IMR-90 (cell line): ENCODE results near the gene RIPK4. TPM values are rescaled to one million over a fixed set of nuclear protein-coding genes. Genes with fewer than 3 reads are reported as not detected.

Experiments
- ATAC-seq: fragments of 200-7000 bp; cut with Tn5 transposase; 2 replicates; pipeline ENCODE4 v1.9.1; 2020; ENCODE audit warnings: low read depth, mild to moderate bottlenecking, moderate library complexity
- BruUV-seq: library from RNA; stranded (reverse); fragments of 400-500 nt; replicated peaks from 2 replicates; lab custom pipeline; 2021; lab: Mats Ljungman, UMichigan
- CTCF ChIA-PET: fragments of 300-600 bp; formaldehyde crosslinking; extraction: SDS; loops from one replicate; lab custom pipeline; 2021; ENCODE audit warnings: antibody characterized with exemption; lab: Yijun Ruan, JAX
- POLR2A ChIA-PET: fragments of 300-600 bp; sonication (Branson Sonifier 250); formaldehyde crosslinking; loops from one replicate; lab custom pipeline; 2022; ENCODE audit warnings: antibody characterized with exemption; ENCODE audit not compliant: unreplicated experiment; lab: Charles Lee
- DNase-seq: peaks from one replicate; pipeline ENCODE4 v3.0.0; 2013
- H2AFZ ChIP-seq: replicated peaks from 2 replicates; pipeline ENCODE3; 2013; ENCODE audit warnings: low read length, mild to moderate bottlenecking; ENCODE audit not compliant: poor library complexity
- H2AK5ac ChIP-seq: 2 replicates; pipeline ENCODE4 v1.6.1; 2013; ENCODE audit warnings: low read depth, low read length, inconsistent platforms
- H2AK9ac ChIP-seq: replicated peaks from 2 replicates; pipeline ENCODE3; 2013; ENCODE audit warnings: mild to moderate bottlenecking, low read depth, low read length, moderate library complexity; ENCODE audit not compliant: poor library complexity
- H2BK120ac ChIP-seq: 2 replicates; pipeline ENCODE4 v1.6.1; 2013; ENCODE audit warnings: low read depth, low read length, inconsistent platforms
- H2BK15ac ChIP-seq: 3 replicates; pipeline ENCODE4 v1.6.1; 2013; ENCODE audit warnings: low read depth, low read length, inconsistent platforms
- H2BK20ac ChIP-seq: 2 replicates; pipeline ENCODE4 v1.6.1; 2013; ENCODE audit warnings: low read depth, mild to moderate bottlenecking, inconsistent platforms, low read length, moderate library complexity
- H2BK5ac ChIP-seq: 2 replicates; pipeline ENCODE4 v1.6.1; 2013; ENCODE audit warnings: mild to moderate bottlenecking, low read depth, low read length, inconsistent platforms; ENCODE audit not compliant: poor library complexity, severe bottlenecking
- H3K14ac ChIP-seq: replicated peaks from 2 replicates; pipeline ENCODE4 v1.6.1; 2013; ENCODE audit warnings: low read depth, low read length, inconsistent platforms
- H3K18ac ChIP-seq: 2 replicates; pipeline ENCODE4 v1.6.1; 2013; ENCODE audit warnings: low read depth, low read length, control low read depth
- H3K23ac ChIP-seq: 2 replicates; pipeline ENCODE4 v1.6.1; 2013; ENCODE audit warnings: low read depth, low read length, inconsistent platforms
- H3K27ac ChIP-seq: 2 replicates; pipeline ENCODE4 v1.5.1; 2013; ENCODE audit warnings: mild to moderate bottlenecking, control low read depth, low read length; ENCODE audit not compliant: insufficient read depth
- H3K27me3 ChIP-seq: 2 replicates; pipeline ENCODE4 v1.6.1; 2013; ENCODE audit warnings: low read length; ENCODE audit not compliant: control insufficient read depth, insufficient read depth
- H3K36me3 ChIP-seq: 2 replicates; pipeline ENCODE4 v1.6.1; 2013; ENCODE audit warnings: low read length, mixed read lengths; ENCODE audit not compliant: control insufficient read depth, insufficient read depth
- H3K4ac ChIP-seq: 2 replicates; pipeline ENCODE4 v1.6.1; 2013; ENCODE audit warnings: low read depth, low read length, inconsistent platforms
- H3K4me1 ChIP-seq: 2 replicates; pipeline ENCODE4 v1.6.1; 2013; ENCODE audit warnings: low read length, mixed read lengths; ENCODE audit not compliant: control insufficient read depth, insufficient read depth
- H3K4me2 ChIP-seq: 2 replicates; pipeline ENCODE4 v1.6.1; 2013; ENCODE audit warnings: low read depth, mild to moderate bottlenecking, control low read depth, low read length, moderate library complexity
- H3K4me3 ChIP-seq: 2 replicates; pipeline ENCODE4 v1.5.1; 2013; ENCODE audit warnings: low read depth, mild to moderate bottlenecking, control low read depth, low read length, moderate library complexity; ENCODE audit not compliant: insufficient read depth
- H3K56ac ChIP-seq: 2 replicates; pipeline ENCODE4 v1.6.1; 2013; ENCODE audit warnings: low read length, inconsistent platforms; ENCODE audit not compliant: insufficient read depth; ENCODE audit errors: extremely low read depth
- H3K79me1 ChIP-seq, 2 experiments: 2 replicates each; pipeline ENCODE4 v1.6.1; 2013; ENCODE audit warnings: low read length in 2 of 2, inconsistent platforms in 1 of 2, low read depth in 1 of 2
- H3K9ac ChIP-seq: 2 replicates; pipeline ENCODE4 v1.6.1; 2013; ENCODE audit warnings: low read depth, low read length, control low read depth
- H3K9me1 ChIP-seq: 2 replicates; pipeline ENCODE4 v1.6.1; 2013; ENCODE audit warnings: low read length, inconsistent platforms; ENCODE audit not compliant: insufficient read depth
- H3K9me3 ChIP-seq: 2 replicates; pipeline ENCODE4 v1.6.1; 2013; ENCODE audit warnings: low read length; ENCODE audit not compliant: control insufficient read depth, insufficient read depth
- H4K20me1 ChIP-seq: 2 replicates; pipeline ENCODE4 v1.6.1; 2013; ENCODE audit warnings: low read length, inconsistent platforms; ENCODE audit not compliant: insufficient read depth
- H4K5ac ChIP-seq: 2 replicates; pipeline ENCODE4 v1.6.1; 2013; ENCODE audit warnings: mild to moderate bottlenecking, low read depth, low read length, control low read depth
- H4K8ac ChIP-seq, 2 experiments: 2 replicates each; pipeline ENCODE4 v1.6.1; 2013; ENCODE audit warnings: low read depth in 2 of 2, low read length in 2 of 2, control low read depth in 1 of 2, inconsistent platforms in 1 of 2
- H4K91ac ChIP-seq: 2 replicates; pipeline ENCODE4 v1.6.1; 2013; ENCODE audit warnings: low read depth, low read length, inconsistent platforms; ENCODE audit not compliant: insufficient read depth
- BHLHE40 ChIP-seq: fragments of 150-350 bp; IDR thresholded peaks from 2 replicates; pipeline ENCODE4 v1.6.1; 2016; ENCODE audit warnings: mild to moderate bottlenecking, low read depth, low read length
- CEBPB ChIP-seq: IDR thresholded peaks from 2 replicates; pipeline ENCODE4 v1.6.1; 2012; ENCODE audit warnings: low read depth, low read length, improper control_type of control experiment
- CHD1 ChIP-seq: IDR thresholded peaks from 2 replicates; pipeline ENCODE4 v1.6.1; 2012; ENCODE audit warnings: low read depth, low read length, improper control_type of control experiment
- FOS ChIP-seq: fragments of 150-350 bp; IDR thresholded peaks from 2 replicates; pipeline ENCODE4 v1.6.1; 2016; ENCODE audit warnings: low read depth, low read length
- MAFK ChIP-seq: IDR thresholded peaks from 2 replicates; pipeline ENCODE4 v1.6.1; 2012; ENCODE audit warnings: low read depth, low read length, improper control_type of control experiment
- MXI1 ChIP-seq: IDR thresholded peaks from 2 replicates; pipeline ENCODE4 v1.6.1; 2012; ENCODE audit warnings: low read depth, mild to moderate bottlenecking, low read length, moderate library complexity, borderline replicate concordance
- RCOR1 ChIP-seq: IDR thresholded peaks from 2 replicates; pipeline ENCODE4 v1.6.1; 2012; ENCODE audit warnings: mild to moderate bottlenecking, low read length, improper control_type of control experiment; ENCODE audit not compliant: insufficient replicate concordance
- SMC3 ChIP-seq: fragments of 150-350 bp; IDR thresholded peaks from 2 replicates; pipeline ENCODE4 v1.6.1; 2016; ENCODE audit warnings: low read depth, mild to moderate bottlenecking, antibody characterized with exemption, low read length, moderate library complexity
- WGBS, 2 experiments: methylation state at CpG; one replicate each; pipeline versions ENCODE4 v1.1.5 to v1.1.7; 2013; ENCODE audit warnings: missing lambda C conversion rate in 2 of 2; ENCODE audit not compliant: insufficient read length in 1 of 2; ENCODE audit errors: extremely low coverage in 2 of 2; 5-methylcytosine and 5-hydroxymethylcytosine counted together
- dilution Hi-C: fragments of 300-500 bp; cut with HindIII; formaldehyde crosslinking; loops from one replicate; pipeline ENCODE4 v1.14.3; 2018; ENCODE audit warnings: low sequenced_read_pairs; ENCODE audit not compliant: unreplicated experiment
- in situ Hi-C: fragments of 300-500 bp; cut with MboI; formaldehyde crosslinking; loops from 3 replicates; pipeline ENCODE4 v1.14.3; 2019; ENCODE audit warnings: low sequenced_read_pairs, inconsistent platforms, mixed read lengths
- intact Hi-C: fragments of 100-400 bp; cut with micrococcal nuclease; formaldehyde crosslinking; loops from 2 replicates; pipeline ENCODE4 v1.10.0; 2022
- polyA plus RNA-seq, 3 experiments: library from polyadenylated mRNA; depleted of rRNA; stranded (reverse); fragments of >200 nt; gene quantifications; 2 replicates each; pipeline ENCODE4 v1.2.3, GENCODE V29; 2012; ENCODE audit warnings: low replicate concordance in 1 of 3
- total RNA-seq: library from RNA; depleted of rRNA; stranded (reverse); fragments of >200 nt; gene quantifications from 2 replicates; pipeline ENCODE4 v1.2.3, GENCODE V29; 2012
- TF ChIP-seq, protein P1 (sequence below): fragments of 150-350 bp; IDR thresholded peaks from 2 replicates; pipeline ENCODE4 v1.6.1; 2016; ENCODE audit warnings: low read depth, mild to moderate bottlenecking, low read length, moderate library complexity, borderline replicate concordance

RIPK4 gene
- total and polyA plus RNA-seq, 2 of the 4 experiments (the other 2 are of a cell fraction): under 0.01 to 0.03 TPM

DNA sequence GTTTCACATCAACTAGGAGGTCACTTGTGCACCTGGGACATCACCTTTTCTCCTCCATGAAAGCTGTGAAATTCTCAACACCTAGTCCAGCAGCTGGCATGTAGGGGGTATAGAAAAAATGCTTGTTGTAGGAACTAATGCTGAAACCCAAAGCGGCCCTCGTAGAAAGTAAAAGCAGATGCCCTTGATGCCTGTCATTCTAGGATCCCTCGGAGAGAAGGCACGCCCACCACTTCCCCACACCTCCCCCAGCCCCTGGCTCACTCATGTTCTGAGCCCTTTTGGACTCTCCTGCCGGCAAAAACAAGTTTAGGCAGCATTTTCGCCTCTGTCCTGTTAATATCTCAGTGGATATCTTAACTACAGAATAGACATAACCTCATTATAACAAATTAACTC is 36.5 kb downstream of the RIPK4 start:
- no peak overlapping the region for H3K23ac ChIP-seq
- no peak overlapping the region for H3K9ac ChIP-seq
- no peak overlapping the region for H2BK120ac ChIP-seq
- H3K9me3 ChIP-seq: peaks cover 2% of the 10 kb centered on the region
- H2BK20ac ChIP-seq: no peak overlapping the region
- H4K8ac ChIP-seq: no peak overlapping the region
- no peak overlapping the region for H3K4me2 ChIP-seq
- H2AK9ac ChIP-seq: no peak overlapping the region
- no peak overlapping the region for H2BK15ac ChIP-seq
- H2AK5ac ChIP-seq: no peak overlapping the region
- H3K56ac ChIP-seq: no peak overlapping the region
- 0 out of 2 replicates have a peak, but pooled peaks cover 5% of the 10 kb centered on the region for H3K4me1 ChIP-seq
- no peak overlapping the region for H3K27ac ChIP-seq
- ATAC-seq (no peak), DNase-seq (no peak)
- no peaks in the 10 kb centered on the region for H3K79me1 ChIP-seq
- no peaks in the 10 kb centered on the region for H3K36me3 ChIP-seq
- BruUV-seq: no TSS peak
- intact Hi-C loops: no loop called here
- no CpG with 5 or more reads among the region's 6 CpGs for WGBS, 2 experiments
- ChIA-PET CTCF (no interaction called here), POLR2A (no interaction called here)
- no peak overlapping the region for H4K91ac ChIP-seq
- no peak overlapping the region for H2BK5ac ChIP-seq
- H3K4me3 ChIP-seq: no peak overlapping the region
- H2AFZ ChIP-seq: no peak overlapping the region
- no peak overlapping the region for H3K4ac ChIP-seq
- dilution Hi-C loops: no loop called here
- H3K14ac ChIP-seq: no peak overlapping the region
- TF ChIP-seq RCOR1: no peak
- no peak for TF ChIP-seq MAFK
- no peak for TF ChIP-seq CHD1
- no peak for TF ChIP-seq SMC3
- TF ChIP-seq MXI1: no peak
- TF ChIP-seq BHLHE40: no peak
- TF ChIP-seq FOS: no peak
- no peak for TF ChIP-seq CEBPB
- TF ChIP-seq, protein P1, sequence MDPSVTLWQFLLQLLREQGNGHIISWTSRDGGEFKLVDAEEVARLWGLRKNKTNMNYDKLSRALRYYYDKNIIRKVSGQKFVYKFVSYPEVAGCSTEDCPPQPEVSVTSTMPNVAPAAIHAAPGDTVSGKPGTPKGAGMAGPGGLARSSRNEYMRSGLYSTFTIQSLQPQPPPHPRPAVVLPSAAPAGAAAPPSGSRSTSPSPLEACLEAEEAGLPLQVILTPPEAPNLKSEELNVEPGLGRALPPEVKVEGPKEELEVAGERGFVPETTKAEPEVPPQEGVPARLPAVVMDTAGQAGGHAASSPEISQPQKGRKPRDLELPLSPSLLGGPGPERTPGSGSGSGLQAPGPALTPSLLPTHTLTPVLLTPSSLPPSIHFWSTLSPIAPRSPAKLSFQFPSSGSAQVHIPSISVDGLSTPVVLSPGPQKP: no peak
- peaks cover 34% of the 10 kb centered on the region for H3K27me3 ChIP-seq
- no peak overlapping the region for H4K5ac ChIP-seq
- no peak overlapping the region for H3K18ac ChIP-seq
- in situ Hi-C loops: no loop called here
- H4K20me1 ChIP-seq: no peaks in the 10 kb centered on the region
- H3K9me1 ChIP-seq: peaks cover 6% of the 10 kb centered on the region
